ENCODE measurements around the gene EIPR1. TPM values are rescaled to one million over a fixed set of nuclear protein-coding genes. Genes with fewer than 3 reads are reported as not detected.
A peak's percentile ranks its signal among the peaks of the same experiment; 100 is the strongest.
"Not testable (repeated sequence)": the region's sequence is repeated elsewhere in the genome, so short reads cannot be mapped to it uniquely, and the experiment has no call there.

Gene EIPR1
- total and polyA plus RNA-seq, 9 donors: 16.9 to 22.8 (median 18.7) TPM

- Histone ChIP-seq H3K4me1 (ENCODE audit: control insufficient read depth, insufficient read depth, low read length) (peaks cover 4% of the 10 kb centered on the region), H3K27me3 (ENCODE audit: control insufficient read depth, insufficient read depth, low read length) (no peaks in the 10 kb centered on the region), H3K36me3 (ENCODE audit: control insufficient read depth, insufficient read depth, low read length) (no peaks in the 10 kb centered on the region), H3K4me3 (ENCODE audit: low read length) (no peak overlapping the region), H3K27ac (ENCODE audit: low read length) (no peak overlapping the region), H3K9me3 (replicated peaks; ENCODE audit: control insufficient read depth, low read depth, low read length) (no peaks in the 10 kb centered on the region)
- DNase-seq: peak; percentile 36
- 64% methylated on average over 13 of the region's 24 CpGs for WGBS (ENCODE audit: insufficient coverage)
These were observed 92.7 kb downstream of the EIPR1 start for GRCh38 chr2:3284657-3285630.

GRCh38 chr2:3283876-3284656 lies 93.6 kb downstream of the EIPR1 start:
- not testable (repeated sequence) for H3K4me1 ChIP-seq (ENCODE audit: control insufficient read depth, insufficient read depth, low read length); H3K4me3 ChIP-seq (ENCODE audit: low read length); DNase-seq; H3K9me3 ChIP-seq (replicated peaks; ENCODE audit: control insufficient read depth, low read depth, low read length); H3K27me3 ChIP-seq (ENCODE audit: control insufficient read depth, insufficient read depth, low read length); H3K27ac ChIP-seq (ENCODE audit: low read length); H3K36me3 ChIP-seq (ENCODE audit: control insufficient read depth, insufficient read depth, low read length)
- 80% methylated on average over 3 of the region's 38 CpGs for WGBS (ENCODE audit: insufficient coverage)

- Histone ChIP-seq H3K4me3 (ENCODE audit: low read length) (no peak overlapping the region), H3K27ac (ENCODE audit: low read length) (no peak overlapping the region), H3K9me3 (replicated peaks; ENCODE audit: control insufficient read depth, low read depth, low read length) (no peaks in the 10 kb centered on the region), H3K4me1 (ENCODE audit: control insufficient read depth, insufficient read depth, low read length) (peaks cover 4% of the 10 kb centered on the region), H3K36me3 (ENCODE audit: control insufficient read depth, insufficient read depth, low read length) (no peaks in the 10 kb centered on the region), H3K27me3 (ENCODE audit: control insufficient read depth, insufficient read depth, low read length) (no peaks in the 10 kb centered on the region)
- DNase-seq: no peak
- 79% methylated on average over 12 of the region's 14 CpGs for WGBS (ENCODE audit: insufficient coverage)
These were observed 94.4 kb downstream of the EIPR1 start for GRCh38 chr2:3283206-3283605.

GRCh38 chr2:3282056-3282998 lies 95.3 kb downstream of the EIPR1 start:
- Histone ChIP-seq H3K4me1 (ENCODE audit: control insufficient read depth, insufficient read depth, low read length) (peaks cover 4% of the 10 kb centered on the region), H3K9me3 (replicated peaks; ENCODE audit: control insufficient read depth, low read depth, low read length) (no peaks in the 10 kb centered on the region), H3K36me3 (ENCODE audit: control insufficient read depth, insufficient read depth, low read length) (no peaks in the 10 kb centered on the region), H3K4me3 (ENCODE audit: low read length) (no peak overlapping the region), H3K27me3 (ENCODE audit: control insufficient read depth, insufficient read depth, low read length) (no peaks in the 10 kb centered on the region), H3K27ac (ENCODE audit: low read length) (no peak overlapping the region)
- WGBS (ENCODE audit: insufficient coverage): 70% methylated on average over 17 of the region's 36 CpGs
- peak; percentile 49 for DNase-seq

DNA sequence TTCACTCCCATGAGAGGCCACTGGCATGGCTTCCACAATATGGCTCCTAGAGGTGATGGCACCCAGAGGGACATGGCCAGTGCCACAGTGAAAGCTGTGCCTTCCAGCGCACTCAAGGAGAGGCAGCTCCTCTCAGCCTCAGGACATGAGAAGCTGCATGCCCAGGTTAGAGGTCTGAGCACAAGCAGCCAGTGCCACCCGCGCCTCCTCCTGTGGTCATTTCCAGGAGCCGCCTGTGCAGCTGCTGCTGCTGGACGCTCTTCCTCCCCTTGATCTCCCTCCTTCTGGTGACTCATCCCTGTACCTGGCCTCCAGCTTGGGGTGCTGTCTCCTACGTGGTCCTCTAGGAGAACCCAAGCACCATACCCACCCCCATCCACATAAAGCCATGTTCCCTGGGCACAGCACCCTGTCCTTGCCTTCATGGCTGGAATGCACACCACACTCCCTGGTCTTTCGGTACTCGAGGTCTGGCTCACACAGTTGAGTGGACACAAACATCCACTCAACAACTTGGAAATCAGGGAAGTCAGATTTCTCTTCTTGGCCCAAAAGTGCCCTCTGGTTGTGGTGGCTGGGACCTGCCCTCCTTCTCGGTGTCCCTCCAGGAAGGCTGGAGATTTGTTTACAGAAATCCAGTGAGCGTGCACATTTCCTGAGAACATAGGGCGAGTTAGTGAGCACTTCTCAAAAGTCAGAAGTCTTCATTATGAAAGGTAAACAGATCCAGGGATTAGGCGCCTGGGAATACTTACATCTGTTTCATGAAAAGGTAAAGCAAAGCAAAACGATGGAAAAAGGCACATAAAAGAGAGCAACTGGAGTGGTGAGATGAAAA lies 96.7 kb downstream of the EIPR1 start:
- H3K27me3 ChIP-seq (ENCODE audit: control insufficient read depth, insufficient read depth, low read length): no peaks in the 10 kb centered on the region
- WGBS (ENCODE audit: insufficient coverage): 91% methylated on average over 10 of the region's 13 CpGs

GRCh38 chr2:3280197-3280596 lies 97.4 kb downstream of the EIPR1 start:
- Histone ChIP-seq H3K27me3 (ENCODE audit: control insufficient read depth, insufficient read depth, low read length) (no peaks in the 10 kb centered on the region), H3K9me3 (replicated peaks; ENCODE audit: control insufficient read depth, low read depth, low read length) (peaks cover 2% of the 10 kb centered on the region), H3K4me1 (ENCODE audit: control insufficient read depth, insufficient read depth, low read length) (peaks cover 4% of the 10 kb centered on the region), H3K27ac (ENCODE audit: low read length) (no peak overlapping the region), H3K36me3 (ENCODE audit: control insufficient read depth, insufficient read depth, low read length) (no peaks in the 10 kb centered on the region), H3K4me3 (ENCODE audit: low read length) (no peak overlapping the region)
- no peak for DNase-seq
- 85% methylated on average over 18 of the region's 20 CpGs for WGBS (ENCODE audit: insufficient coverage)

More for the DNA sequence above, 96.7 kb downstream of the EIPR1 start:
- H3K9me3 ChIP-seq (replicated peaks; ENCODE audit: control insufficient read depth, low read depth, low read length): peaks cover under 1% of the 10 kb centered on the region
- DNase-seq: no peak
- H3K36me3 ChIP-seq (ENCODE audit: control insufficient read depth, insufficient read depth, low read length): no peaks in the 10 kb centered on the region
- H3K4me1 ChIP-seq (ENCODE audit: control insufficient read depth, insufficient read depth, low read length): peaks cover 4% of the 10 kb centered on the region
- no peak overlapping the region for H3K4me3 ChIP-seq (ENCODE audit: low read length)
- no peak overlapping the region for H3K27ac ChIP-seq (ENCODE audit: low read length)

- no peak overlapping the region for H3K4me3 ChIP-seq (ENCODE audit: low read length)
- H3K36me3 ChIP-seq (ENCODE audit: control insufficient read depth, insufficient read depth, low read length): no peaks in the 10 kb centered on the region
- no peak overlapping the region for H3K27ac ChIP-seq (ENCODE audit: low read length)
- no peak for DNase-seq
- WGBS (ENCODE audit: insufficient coverage): 93% methylated on average over 10 of the region's 17 CpGs
- H3K27me3 ChIP-seq (ENCODE audit: control insufficient read depth, insufficient read depth, low read length): no peaks in the 10 kb centered on the region
- H3K9me3 ChIP-seq (replicated peaks; ENCODE audit: control insufficient read depth, low read depth, low read length): peaks cover 3% of the 10 kb centered on the region
- peaks cover 4% of the 10 kb centered on the region for H3K4me1 ChIP-seq (ENCODE audit: control insufficient read depth, insufficient read depth, low read length)
These were observed 98.2 kb downstream of the EIPR1 start for GRCh38 chr2:3279236-3279960.

- Histone ChIP-seq H3K27me3 (ENCODE audit: control insufficient read depth, insufficient read depth, low read length) (no peaks in the 10 kb centered on the region), H3K27ac (ENCODE audit: low read length) (no peak overlapping the region), H3K4me3 (ENCODE audit: low read length) (no peak overlapping the region), H3K4me1 (ENCODE audit: control insufficient read depth, insufficient read depth, low read length) (peaks cover 4% of the 10 kb centered on the region), H3K9me3 (replicated peaks; ENCODE audit: control insufficient read depth, low read depth, low read length) (peaks cover 6% of the 10 kb centered on the region), H3K36me3 (ENCODE audit: control insufficient read depth, insufficient read depth, low read length) (no peaks in the 10 kb centered on the region)
- 87% methylated on average over 9 of the region's 14 CpGs for WGBS (ENCODE audit: insufficient coverage)
- no peak for DNase-seq
These were observed 98.9 kb downstream of the EIPR1 start for GRCh38 chr2:3278521-3279218.

Data from muscle of leg (tissue), 11 donors.